ENCODE data around the gene TMEM119.
"Not testable (repeated sequence)": the region's sequence is repeated elsewhere in the genome, so short reads cannot be mapped to it uniquely, and the experiment has no call there.

The TMEM119 gene

GRCh38 chr12:108565976-108566375 lies 31.9 kb downstream of the TMEM119 start:
- DNase-seq (ENCODE audit: low spot score), result no peak

- no peak for DNase-seq (ENCODE audit: low spot score)
These were observed 32.7 kb downstream of the TMEM119 start for GRCh38 chr12:108565146-108565545.

DNA sequence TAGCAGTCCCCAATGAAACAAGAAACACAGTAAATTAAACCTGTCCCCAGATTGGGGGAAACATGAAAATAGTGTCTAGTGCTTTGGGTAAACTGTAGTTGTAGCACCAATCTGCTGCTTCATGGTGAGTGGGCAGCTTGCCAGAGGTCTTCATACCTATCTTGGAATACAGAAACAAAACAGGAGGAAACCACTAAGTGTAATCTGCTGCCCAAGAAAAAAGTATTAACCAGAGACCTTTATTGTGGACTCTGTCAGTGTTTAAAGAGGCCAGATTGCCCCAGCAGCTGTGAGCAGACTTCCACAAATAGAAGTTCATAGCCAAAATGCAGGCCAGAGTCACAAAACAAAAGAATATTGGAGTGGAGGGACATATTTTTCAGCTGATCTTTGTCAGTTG lies 33.2 kb downstream of the TMEM119 start:
- no peak for DNase-seq (ENCODE audit: low spot score)

GRCh38 chr12:108563804-108564151 lies 34.1 kb downstream of the TMEM119 start:
- DNase-seq (ENCODE audit: low spot score), result no peak

DNA sequence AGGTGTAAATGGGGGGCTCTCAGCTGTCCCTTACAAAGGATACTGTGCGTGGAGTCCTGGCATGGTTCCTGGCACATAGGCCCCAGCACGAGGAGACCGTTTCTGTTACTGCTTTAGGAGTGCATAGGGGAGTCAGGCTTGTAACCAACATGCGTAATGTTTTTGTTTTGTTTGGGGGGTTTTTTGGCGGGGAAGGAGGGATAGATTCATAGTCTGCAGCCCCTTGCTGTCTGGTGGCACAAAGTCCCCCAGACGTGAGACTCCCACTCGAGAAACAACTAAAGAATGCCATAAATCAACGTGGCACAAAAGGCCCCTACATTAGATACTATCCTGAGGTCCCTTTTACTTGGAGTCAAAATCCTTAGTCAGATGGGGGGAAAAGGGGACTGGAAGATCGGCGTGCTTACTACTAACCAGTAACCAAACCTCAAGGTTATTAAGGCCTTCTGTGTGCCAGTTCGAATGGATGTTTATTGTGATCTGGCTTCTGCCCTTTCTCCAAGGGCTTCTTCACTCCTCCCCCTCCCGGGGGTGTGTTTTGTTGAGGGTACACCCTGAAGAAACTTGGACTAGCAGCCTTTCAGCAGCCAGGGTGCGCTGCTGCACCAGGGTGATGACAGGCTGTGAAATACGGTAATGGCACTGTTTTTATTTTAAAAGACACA lies 34.6 kb downstream of the TMEM119 start:
- DNase-seq (ENCODE audit: low spot score), result peak; percentile 91

- peak; percentile 99 for DNase-seq (ENCODE audit: low spot score)
These were observed 35.3 kb downstream of the TMEM119 start, which contains the start of gene ISCU for GRCh38 chr12:108562348-108563135. Gene ISCU (plus strand): TSS chr12:108562596. CDS start chr12:108562623, 27 bp downstream.

DNA sequence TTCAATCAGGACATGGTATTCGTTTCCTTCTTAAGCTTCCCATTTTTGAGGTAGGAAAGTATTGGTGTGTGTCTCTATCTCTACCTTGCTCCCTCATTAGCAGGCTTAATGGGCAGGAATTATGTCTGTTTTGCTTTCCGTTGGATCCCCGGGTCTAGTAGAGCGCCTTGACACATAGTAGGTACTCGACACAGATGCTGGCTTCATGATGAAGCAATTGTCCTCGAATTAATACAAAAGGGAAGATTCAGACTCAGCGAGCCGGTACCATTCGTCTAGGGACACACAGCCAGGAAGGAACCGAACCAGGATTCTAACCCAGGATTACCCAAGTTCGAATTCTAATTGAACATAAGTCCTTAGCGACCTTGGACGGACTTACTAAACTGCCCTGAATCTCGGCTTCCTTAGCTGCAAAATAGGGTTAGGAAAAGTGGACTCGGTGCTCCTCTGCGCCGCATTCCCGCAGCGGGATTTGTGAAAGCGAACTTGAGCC lies 36.0 kb downstream of the TMEM119 start:
- no peak for DNase-seq (ENCODE audit: low spot score)

DNA sequence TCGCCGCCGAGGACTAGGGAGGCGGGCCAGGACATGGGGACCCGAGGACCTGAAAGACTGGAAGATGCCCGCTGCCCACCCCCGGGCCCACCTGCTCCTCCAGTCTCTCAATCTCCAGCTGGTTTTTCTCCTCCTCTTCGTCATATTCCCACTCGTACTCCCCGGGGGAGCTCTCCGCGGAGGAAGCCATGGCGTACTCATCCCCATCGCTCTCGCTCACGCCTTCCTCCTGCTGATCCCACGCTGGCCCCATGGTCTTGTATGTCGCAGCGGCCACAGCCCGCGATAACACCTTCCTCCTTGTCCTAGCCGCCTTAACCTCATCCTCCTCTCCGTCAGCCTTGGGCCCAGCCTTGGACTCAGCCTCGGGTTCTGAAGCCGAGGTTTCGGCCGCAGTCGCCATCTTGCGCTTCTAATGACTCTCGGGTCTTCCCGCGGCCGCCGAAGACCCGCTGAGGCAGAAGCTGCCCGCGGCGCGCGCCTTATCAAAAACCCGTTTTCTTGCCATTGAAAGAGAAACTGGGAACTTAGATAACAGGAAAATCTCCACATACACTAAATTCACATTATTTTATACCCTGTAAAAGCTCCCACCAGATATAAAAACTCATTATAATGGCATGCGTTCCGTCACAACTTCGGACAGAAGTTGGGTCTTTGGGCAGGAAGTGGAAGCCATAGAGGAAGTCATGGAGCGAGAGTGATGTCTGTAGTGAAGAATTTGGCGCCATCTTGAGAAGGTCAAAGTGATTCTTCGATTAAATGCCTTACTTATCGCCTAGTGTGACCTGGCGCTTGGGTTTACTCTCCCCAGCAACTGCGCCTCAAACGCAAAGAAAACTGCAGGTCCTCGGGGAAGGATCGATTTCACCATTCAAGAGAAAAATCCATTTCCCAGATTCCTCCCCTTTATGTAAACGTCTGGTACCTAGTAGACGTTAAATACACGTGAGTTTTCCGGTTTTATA lies 36.8 kb downstream of the TMEM119 start, which contains the start of gene SART3:
Gene SART3, minus strand, starts transcription at position 422 of the 968 bp plus-strand sequence. Its CDS starts 19 bp downstream, at position 403.
- DNase-seq (ENCODE audit: low spot score), result peak; percentile 92

- DNase-seq (ENCODE audit: low spot score), result no peak
These were observed 37.6 kb downstream of the TMEM119 start for GRCh38 chr12:108560321-108560721.

DNA sequence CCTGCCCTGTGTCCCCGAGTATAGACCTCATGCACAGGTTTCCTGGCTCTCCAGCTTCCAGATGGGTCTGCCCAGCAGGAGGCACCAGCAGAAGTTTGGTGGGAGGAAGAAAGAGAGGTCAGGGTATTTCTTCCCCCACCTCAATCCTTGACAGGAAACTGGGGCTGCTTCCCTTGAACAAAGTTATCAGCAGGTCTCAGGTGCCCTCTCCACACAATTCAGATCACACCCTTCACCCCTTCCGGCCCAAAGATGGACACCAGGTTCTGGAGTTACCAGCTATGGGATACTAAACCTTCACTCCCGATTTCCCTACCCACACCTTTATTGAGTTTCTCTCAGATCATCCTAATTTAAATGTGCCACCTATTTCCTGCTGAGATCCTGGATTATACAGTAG lies 38.1 kb downstream of the TMEM119 start:
- no peak for DNase-seq (ENCODE audit: low spot score)

DNA sequence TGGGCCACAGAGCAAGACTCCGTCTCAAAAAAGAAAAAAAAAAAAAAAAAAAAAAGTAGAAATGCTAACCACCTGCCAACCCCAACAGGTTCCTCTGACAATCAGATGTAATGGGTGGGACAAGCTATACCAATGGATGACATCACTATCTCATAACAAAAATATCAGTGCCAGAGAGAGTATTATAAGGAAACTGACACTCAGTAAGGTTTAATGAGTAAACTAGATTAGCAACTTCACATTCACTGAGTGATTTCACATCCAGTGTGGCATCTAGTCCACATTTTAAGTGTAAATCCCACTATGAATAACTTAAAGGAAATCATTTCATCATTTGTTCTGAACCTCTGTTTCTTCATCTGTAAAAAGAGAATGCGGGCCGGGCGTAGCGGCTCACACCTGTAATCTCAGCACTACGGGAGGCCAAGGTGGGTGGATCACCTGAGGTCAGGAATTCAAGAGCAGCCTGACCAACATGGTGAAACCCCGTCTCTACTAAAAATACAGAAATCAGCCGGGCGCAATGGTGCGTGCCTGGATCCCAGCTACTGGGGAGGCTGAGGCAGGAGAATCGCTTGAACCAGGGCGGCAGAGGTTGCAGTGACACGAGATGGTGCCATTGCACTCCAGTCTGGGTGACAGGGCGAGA lies 38.8 kb downstream of the TMEM119 start:
- no peak for DNase-seq (ENCODE audit: low spot score)

DNA sequence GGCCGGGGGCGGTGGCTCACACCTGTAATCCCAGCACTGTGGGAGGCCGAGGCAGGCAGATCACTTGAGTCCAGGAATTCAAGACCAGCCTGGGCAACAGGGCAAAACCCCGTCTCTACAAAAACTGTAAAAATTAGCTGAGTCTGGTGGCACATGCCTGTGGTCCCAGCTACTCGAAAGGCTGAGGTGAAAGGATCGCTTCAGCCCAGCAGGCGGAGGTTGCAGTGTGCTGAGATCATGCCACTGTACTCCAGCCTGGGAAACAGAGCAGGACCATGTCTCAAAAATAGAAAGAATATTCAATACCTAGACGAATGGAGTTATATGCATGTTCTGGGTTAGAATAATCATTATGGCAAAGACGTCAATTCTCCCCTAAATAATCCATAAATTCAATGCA lies 42.5 kb downstream of the TMEM119 start:
- not testable (repeated sequence) for DNase-seq (ENCODE audit: low spot score)

DNA sequence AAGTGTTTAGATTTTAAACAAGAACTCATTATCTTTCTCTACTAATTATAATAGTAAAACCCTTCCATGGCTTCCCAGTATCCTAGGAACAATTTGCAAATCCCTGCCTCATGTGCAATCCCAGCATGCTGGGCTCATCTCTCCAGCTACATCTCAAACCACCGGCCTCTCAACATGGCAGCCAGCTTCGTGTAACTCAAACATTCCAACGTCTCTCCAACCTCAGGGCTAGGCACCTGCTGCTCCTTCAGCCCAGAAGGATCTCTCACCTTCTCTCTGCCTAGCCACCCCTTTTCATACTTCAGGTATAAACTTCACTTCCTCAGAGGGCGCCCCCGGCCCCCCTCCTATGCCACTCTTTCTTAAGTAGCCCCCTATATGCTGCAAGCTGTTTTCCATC lies 44.1 kb downstream of the TMEM119 start:
- DNase-seq (ENCODE audit: low spot score), result no peak

DNA sequence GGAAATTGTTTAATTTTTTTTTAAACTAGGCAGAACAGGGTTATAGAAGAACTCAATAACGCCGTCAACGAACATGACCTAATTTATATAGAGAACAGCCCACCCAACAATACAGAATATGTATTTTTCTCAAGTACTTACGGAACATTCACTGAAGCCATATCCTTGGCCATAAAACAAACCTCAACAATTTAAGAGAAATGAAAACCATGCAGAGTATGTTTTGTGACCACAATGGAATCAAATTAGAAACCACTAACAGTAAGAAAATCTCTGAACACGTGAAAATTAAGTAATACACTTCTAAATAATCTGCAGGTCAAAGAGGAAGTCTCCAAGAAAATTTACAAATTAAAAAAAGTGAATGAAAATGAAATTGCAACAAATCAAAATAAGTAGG lies 46.3 kb downstream of the TMEM119 start:
- DNase-seq (ENCODE audit: low spot score), result no peak

DNA sequence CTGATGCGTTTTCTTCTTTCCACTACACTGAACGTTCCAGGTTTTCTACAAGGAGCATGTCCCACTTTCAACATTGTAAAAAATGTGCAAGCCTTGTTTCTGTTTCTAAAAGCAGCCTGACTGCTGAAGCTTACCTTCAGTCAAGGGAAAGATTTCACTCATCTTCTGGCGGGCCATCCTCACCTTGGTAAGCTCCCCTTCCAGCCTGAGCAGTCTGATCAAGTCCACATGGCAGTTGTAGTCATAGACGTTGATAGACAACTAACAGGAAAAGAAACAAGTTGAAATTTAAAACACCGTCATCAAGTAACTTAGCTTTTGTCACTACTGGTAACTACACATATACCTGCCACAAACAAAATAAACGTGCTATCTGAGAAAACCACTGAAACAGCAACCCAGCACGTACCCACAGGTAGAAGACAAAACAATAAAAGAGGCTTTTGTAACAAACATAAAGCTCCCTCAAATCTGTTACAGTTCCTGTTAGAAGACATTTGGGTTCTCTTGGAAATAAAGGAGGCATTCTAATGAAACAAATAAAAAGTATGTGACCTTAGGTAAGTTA lies 48.8 kb downstream of the TMEM119 start:
- no peak for DNase-seq (ENCODE audit: low spot score)

DNA sequence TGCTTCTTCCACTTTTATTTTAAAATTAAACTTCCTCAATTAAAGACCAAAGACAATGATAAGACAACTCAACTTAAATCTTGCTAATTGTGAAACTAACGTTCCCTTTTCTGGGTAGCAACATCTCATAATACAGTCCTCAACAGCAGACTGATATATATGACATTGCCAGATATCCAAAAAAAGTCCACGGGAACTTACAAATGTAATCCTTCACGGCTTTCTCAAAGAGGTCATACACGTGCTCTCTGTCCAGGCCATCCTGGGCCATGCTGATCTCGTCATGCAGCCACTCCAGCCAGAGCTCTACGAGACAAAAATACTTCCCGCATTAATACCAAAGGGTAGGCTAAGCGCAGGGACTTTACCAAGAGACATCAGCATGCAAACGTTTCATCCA lies 50.2 kb downstream of the TMEM119 start:
- DNase-seq (ENCODE audit: low spot score), result no peak

- DNase-seq (ENCODE audit: low spot score), result no peak
These were observed 54.2 kb downstream of the TMEM119 start for GRCh38 chr12:108543652-108544051.

- DNase-seq (ENCODE audit: low spot score), result no peak
These were observed 55.6 kb downstream of the TMEM119 start for GRCh38 chr12:108542320-108542719.
